Activated CD8-positive, alpha-beta T cell treated with anti-CD3 and anti-CD28 coated beads for 36 hours (primary cell): ENCODE measurements around the gene UGDH. TPM values are rescaled to one million over a fixed set of nuclear protein-coding genes. Genes with fewer than 3 reads are reported as not detected.
"Not testable (repeated sequence)": the region's sequence is repeated elsewhere in the genome, so short reads cannot be mapped to it uniquely, and the experiment has no call there.

ENCODE experiments used
- ATAC-seq: fragments of 200-7000 bp; cut with Tn5 transposase; one replicate; pipeline ENCODE4 v1.10.0; 2021; ENCODE audit warnings: mild to moderate bottlenecking, moderate library complexity
- CTCF ChIA-PET: fragments of 350-600 bp; sonication (Branson Sonifier 250); formaldehyde crosslinking; loops from one replicate; lab custom pipeline; 2021; ENCODE audit warnings: antibody characterized with exemption; lab: Charles Lee
- POLR2A ChIA-PET: fragments of 350-600 bp; sonication (Branson Sonifier 250); formaldehyde crosslinking; loops from one replicate; lab custom pipeline; 2021; ENCODE audit warnings: antibody characterized with exemption; lab: Charles Lee
- DNase-seq: peaks from one replicate; pipeline ENCODE4 v3.0.0-alpha.2; 2020
- H3K27ac Mint-ChIP-seq: one replicate; pipeline ENCODE4 v1.8.0; 2021; ENCODE audit warnings: mild to moderate bottlenecking, mixed read lengths
- H3K27me3 Mint-ChIP-seq: one replicate; pipeline ENCODE4 v1.8.0; 2021; ENCODE audit warnings: mixed read lengths
- H3K36me3 Mint-ChIP-seq: one replicate; pipeline ENCODE4 v1.8.0; 2021; ENCODE audit warnings: low read depth, mixed read lengths
- H3K4me1 Mint-ChIP-seq: one replicate; pipeline ENCODE4 v1.8.0; 2021; ENCODE audit warnings: low read depth, mixed read lengths
- H3K4me3 Mint-ChIP-seq: one replicate; pipeline ENCODE4 v1.8.0; 2021; ENCODE audit warnings: mild to moderate bottlenecking, moderate library complexity, mixed read lengths
- H3K9me3 Mint-ChIP-seq: one replicate; pipeline ENCODE4 v1.8.0; 2021; ENCODE audit warnings: mixed read lengths
- CTCF ChIP-seq: fragments of 200-600 bp; IDR thresholded peaks from one replicate; pipeline ENCODE4 v1.8.0; 2022; ENCODE audit warnings: antibody characterized with exemption, mild to moderate bottlenecking
- intact Hi-C: fragments of 100-400 bp; cut with micrococcal nuclease; formaldehyde crosslinking; loops from one replicate; pipeline ENCODE4 v1.10.0; 2022
- total RNA-seq, 2 experiments: library from RNA; stranded (reverse); gene quantifications; one replicate each; pipeline ENCODE4 v1.2.3, GENCODE V29; 2021

The UGDH gene
- total RNA-seq, 2 experiments from 2014 or later = 14.6 to 16.7 TPM

GRCh38 chr4:39518484-39518883 lies 8.8 kb downstream of the UGDH start:
- intact Hi-C loops = no loop called here
- no peak for ATAC-seq
- no peak overlapping the region for H3K27ac Mint-ChIP-seq
- H3K36me3 Mint-ChIP-seq = no peaks in the 10 kb centered on the region
- ChIA-PET POLR2A (no interaction called here), CTCF (no interaction called here)
- no peak for TF ChIP-seq CTCF
- no peaks in the 10 kb centered on the region for H3K9me3 Mint-ChIP-seq
- no peaks in the 10 kb centered on the region for H3K27me3 Mint-ChIP-seq
- no peaks in the 10 kb centered on the region for H3K4me1 Mint-ChIP-seq
- no peak for DNase-seq
- no peak overlapping the region for H3K4me3 Mint-ChIP-seq

GRCh38 chr4:39516407-39516966 lies 10.8 kb downstream of the UGDH start:
- intact Hi-C loops = no loop called here
- ChIA-PET CTCF (no interaction called here), POLR2A (interaction anchor here (0.6 kb wide), 1 partner anchor 55 kb away, joined by 3 read pairs; no protein-coding TSS in a partner anchor)
- Mint-ChIP-seq H3K36me3 (peaks cover 4% of the 10 kb centered on the region), H3K4me1 (no peaks in the 10 kb centered on the region), H3K9me3 (no peaks in the 10 kb centered on the region), H3K4me3 (no peak overlapping the region), H3K27me3 (no peaks in the 10 kb centered on the region), H3K27ac (no peak overlapping the region)
- no peak for TF ChIP-seq CTCF
- no peak for DNase-seq
- ATAC-seq = no peak

GRCh38 chr4:39515669-39516401 lies 11.4 kb downstream of the UGDH start:
- H3K9me3 Mint-ChIP-seq, DNase-seq, H3K27me3 Mint-ChIP-seq, H3K4me1 Mint-ChIP-seq, H3K27ac Mint-ChIP-seq, ATAC-seq, intact Hi-C loops, H3K36me3 Mint-ChIP-seq, H3K4me3 Mint-ChIP-seq, CTCF ChIA-PET: not testable (repeated sequence)
- POLR2A ChIA-PET = interaction anchor here (0.8 kb wide), 1 partner anchor 11 kb away, joined by 3 read pairs; the partner anchor contains the start of gene UGDH

GRCh38 chr4:39514888-39515401 lies 12.3 kb downstream of the UGDH start:
- intact Hi-C loops = no loop called here
- Mint-ChIP-seq H3K27me3 (no peaks in the 10 kb centered on the region), H3K27ac (no peak overlapping the region), H3K4me1 (no peaks in the 10 kb centered on the region), H3K36me3 (peaks cover 4% of the 10 kb centered on the region), H3K9me3 (no peaks in the 10 kb centered on the region), H3K4me3 (no peak overlapping the region)
- DNase-seq (no peak), ATAC-seq (no peak)
- CTCF ChIA-PET = interaction anchor here (0.6 kb wide), 1 partner anchor 84 kb away, joined by 3 read pairs; no protein-coding TSS in a partner anchor
- TF ChIP-seq CTCF = no peak
- POLR2A ChIA-PET = interaction anchor here (0.8 kb wide), 1 partner anchor 12 kb away, joined by 3 read pairs; the partner anchor contains the start of gene UGDH

- H3K4me3 Mint-ChIP-seq, H3K27ac Mint-ChIP-seq, H3K36me3 Mint-ChIP-seq, intact Hi-C loops, H3K4me1 Mint-ChIP-seq, DNase-seq, POLR2A ChIA-PET, H3K9me3 Mint-ChIP-seq, H3K27me3 Mint-ChIP-seq, ATAC-seq: not testable (repeated sequence)
- CTCF ChIA-PET = interaction anchor here (0.6 kb wide), 1 partner anchor 84 kb away, joined by 3 read pairs; no protein-coding TSS in a partner anchor
Observed at GRCh38 chr4:39514266-39514665, 13.0 kb downstream of the UGDH start.
